Mucosa of rectum (tissue), 2 donors: Measurements from ENCODE around the gene CDC42.
A peak's percentile ranks its signal among the peaks of the same experiment; 100 is the strongest.

Experiments used
- H3K27ac ChIP-seq, 2 donors: one replicate each; pipeline ENCODE4 v1.7.0; 2013; ENCODE audit warnings: inconsistent platforms in 2 of 2, low read depth in 2 of 2, low read length in 2 of 2
- H3K27me3 ChIP-seq, 2 donors: one replicate each; pipeline ENCODE4 v1.7.0; 2013; ENCODE audit warnings: low read length in 2 of 2; ENCODE audit not compliant: control insufficient read depth in 2 of 2, insufficient read depth in 2 of 2
- H3K36me3 ChIP-seq, 2 donors: one replicate each; pipeline ENCODE4 v1.7.0; 2013; ENCODE audit warnings: low read length in 2 of 2; ENCODE audit not compliant: control insufficient read depth in 2 of 2, insufficient read depth in 2 of 2
- H3K4me1 ChIP-seq, 2 donors: one replicate each; pipeline ENCODE4 v1.7.0; 2013; ENCODE audit warnings: low read length in 2 of 2, mild to moderate bottlenecking in 1 of 2; ENCODE audit not compliant: control insufficient read depth in 2 of 2, insufficient read depth in 2 of 2
- H3K4me3 ChIP-seq, 2 donors: one replicate each; pipeline ENCODE4 v1.7.0; 2013; ENCODE audit warnings: low read length in 2 of 2
- H3K9ac ChIP-seq, 2 donors: one replicate each; pipeline ENCODE4 v1.7.0; 2013; ENCODE audit warnings: low read length in 2 of 2, low read depth in 1 of 2, mild to moderate bottlenecking in 1 of 2
- H3K9me3 ChIP-seq, 2 donors: one replicate each; pipeline ENCODE4 v1.7.0; 2013; ENCODE audit warnings: low read length in 2 of 2; ENCODE audit not compliant: control insufficient read depth in 2 of 2
- donor health status: healthy.
- donor health status: Normal muscosa, but diverticular disease.

CDC42 gene

DNA sequence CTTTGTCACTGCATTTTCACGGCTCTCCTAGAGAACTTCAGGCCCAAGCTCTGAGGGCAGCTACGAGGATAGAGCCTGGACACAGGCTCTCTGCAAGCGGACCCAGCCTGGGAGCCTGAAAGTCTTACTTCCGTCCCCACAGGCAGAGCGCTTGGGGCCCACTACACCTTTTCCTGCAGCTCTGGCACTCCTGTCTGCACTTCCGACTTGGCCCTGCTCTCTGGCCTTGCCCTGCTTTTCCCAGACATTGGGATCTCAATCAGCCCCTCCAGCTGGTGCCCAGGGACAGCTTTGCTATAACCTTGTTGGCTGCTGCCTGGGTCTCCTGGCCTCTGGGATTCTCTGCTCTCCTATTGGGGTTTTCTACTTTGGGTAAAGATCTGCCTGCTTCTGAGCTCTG, 62.8 kb downstream of the CDC42 start:
- peaks cover 4 to 12% of the 10 kb centered on the region in 2 donors for H3K4me1 ChIP-seq
- H3K27me3 ChIP-seq: no peaks in the 10 kb centered on the region
- no peaks in the 10 kb centered on the region for H3K9me3 ChIP-seq
- H3K9ac ChIP-seq: no peak overlapping the region
- no peak overlapping the region for H3K27ac ChIP-seq
- H3K36me3 ChIP-seq: peaks cover 10 to 40% of the 10 kb centered on the region in 2 donors
- H3K4me3 ChIP-seq: no peak overlapping the region

DNA sequence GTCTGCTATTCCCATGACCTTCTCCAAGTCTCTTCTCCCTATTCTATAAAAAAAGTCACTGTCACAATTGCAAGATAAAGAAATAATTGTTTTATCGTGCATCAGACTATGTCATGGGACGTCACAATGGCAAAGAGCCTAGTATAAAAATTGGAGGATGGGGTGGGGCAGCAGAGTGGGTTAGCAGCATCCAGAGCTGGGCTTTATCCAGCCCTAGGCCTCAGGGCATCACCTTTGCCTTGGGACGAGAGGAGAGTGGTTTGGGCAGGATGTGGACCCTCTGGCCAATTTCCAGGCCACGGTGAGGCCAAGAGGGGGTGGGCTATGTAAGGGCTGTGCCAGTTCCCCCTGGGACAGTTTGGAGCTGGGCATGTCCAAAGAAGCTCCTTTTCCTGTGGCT, 64.7 kb downstream of the CDC42 start:
- peaks cover 4 to 8% of the 10 kb centered on the region in 2 donors for H3K4me1 ChIP-seq
- no peaks in the 10 kb centered on the region for H3K27me3 ChIP-seq
- H3K4me3 ChIP-seq: no peak overlapping the region
- no peak overlapping the region for H3K9ac ChIP-seq
- peaks cover 10 to 28% of the 10 kb centered on the region in 2 donors for H3K36me3 ChIP-seq
- H3K27ac ChIP-seq: peak overlapping the region in 1 of 2 donors; percentile 16
- no peaks in the 10 kb centered on the region for H3K9me3 ChIP-seq

DNA sequence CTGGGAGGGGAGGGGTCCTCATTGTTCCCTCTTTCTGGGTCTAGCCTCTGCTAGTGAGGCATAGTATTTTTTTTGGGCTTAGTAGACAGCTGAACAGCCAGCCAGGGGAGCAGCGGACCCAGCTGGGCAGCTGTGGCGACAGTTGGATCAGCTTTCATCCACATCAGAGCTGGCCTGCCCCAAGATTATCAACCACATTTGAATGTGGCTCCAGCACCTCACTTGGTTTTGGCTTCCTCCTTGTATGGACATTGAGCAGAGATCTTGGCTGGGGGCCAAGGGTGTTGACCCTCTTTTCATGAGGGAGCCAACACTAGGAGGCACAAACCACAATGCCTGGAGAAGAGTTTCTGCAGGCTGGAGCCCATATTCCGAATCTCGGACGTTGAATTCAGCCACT, 65.3 kb downstream of the CDC42 start:
- H3K9me3 ChIP-seq: no peaks in the 10 kb centered on the region
- H3K4me3 ChIP-seq: no peak overlapping the region
- H3K27ac ChIP-seq: no peak overlapping the region
- peaks cover 4 to 8% of the 10 kb centered on the region in 2 donors for H3K4me1 ChIP-seq
- peaks cover 10 to 22% of the 10 kb centered on the region in 2 donors for H3K36me3 ChIP-seq
- H3K27me3 ChIP-seq: no peaks in the 10 kb centered on the region
- no peak overlapping the region for H3K9ac ChIP-seq

DNA sequence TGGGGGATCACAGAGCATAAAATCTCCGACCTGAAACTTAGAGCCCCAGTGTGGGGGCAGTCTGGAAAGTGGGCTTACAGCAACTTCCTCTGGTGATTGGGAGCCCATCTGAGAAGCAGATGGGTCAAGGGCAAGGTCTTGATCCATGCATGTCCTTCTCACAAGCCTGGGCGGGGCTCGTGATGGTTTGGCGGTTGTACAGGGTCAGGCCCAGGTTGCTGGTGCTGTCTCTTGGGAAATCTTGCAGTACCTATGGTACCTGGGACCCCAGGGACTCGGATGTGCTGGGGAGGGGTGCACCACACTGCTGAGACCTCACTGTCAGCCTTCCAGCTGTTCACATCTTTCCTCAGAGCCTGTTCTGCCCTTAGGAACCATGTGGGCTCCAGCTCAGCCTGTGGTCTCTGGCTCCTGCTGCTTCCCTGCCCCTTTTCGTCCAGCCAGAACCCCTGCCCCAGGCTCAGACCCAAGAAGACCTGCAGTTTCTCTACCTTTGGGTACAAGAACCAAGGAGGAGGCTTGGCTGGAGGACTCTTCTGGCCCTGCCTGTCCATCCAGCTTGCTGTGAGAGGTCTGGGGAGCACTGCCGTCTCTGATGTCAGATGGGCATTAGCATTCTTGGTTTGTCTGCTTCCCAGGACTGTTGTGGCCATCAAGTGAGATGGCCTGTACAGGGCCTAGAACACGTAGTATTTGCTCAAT, 65.9 kb downstream of the CDC42 start:
- H3K4me3 ChIP-seq: no peak overlapping the region
- no peaks in the 10 kb centered on the region for H3K9me3 ChIP-seq
- peaks cover 4 to 8% of the 10 kb centered on the region in 2 donors for H3K4me1 ChIP-seq
- H3K9ac ChIP-seq: no peak overlapping the region
- no peaks in the 10 kb centered on the region for H3K27me3 ChIP-seq
- H3K27ac ChIP-seq: peak overlapping the region in 1 of 2 donors; percentile 6
- peaks cover 6 to 18% of the 10 kb centered on the region in 2 donors for H3K36me3 ChIP-seq

DNA sequence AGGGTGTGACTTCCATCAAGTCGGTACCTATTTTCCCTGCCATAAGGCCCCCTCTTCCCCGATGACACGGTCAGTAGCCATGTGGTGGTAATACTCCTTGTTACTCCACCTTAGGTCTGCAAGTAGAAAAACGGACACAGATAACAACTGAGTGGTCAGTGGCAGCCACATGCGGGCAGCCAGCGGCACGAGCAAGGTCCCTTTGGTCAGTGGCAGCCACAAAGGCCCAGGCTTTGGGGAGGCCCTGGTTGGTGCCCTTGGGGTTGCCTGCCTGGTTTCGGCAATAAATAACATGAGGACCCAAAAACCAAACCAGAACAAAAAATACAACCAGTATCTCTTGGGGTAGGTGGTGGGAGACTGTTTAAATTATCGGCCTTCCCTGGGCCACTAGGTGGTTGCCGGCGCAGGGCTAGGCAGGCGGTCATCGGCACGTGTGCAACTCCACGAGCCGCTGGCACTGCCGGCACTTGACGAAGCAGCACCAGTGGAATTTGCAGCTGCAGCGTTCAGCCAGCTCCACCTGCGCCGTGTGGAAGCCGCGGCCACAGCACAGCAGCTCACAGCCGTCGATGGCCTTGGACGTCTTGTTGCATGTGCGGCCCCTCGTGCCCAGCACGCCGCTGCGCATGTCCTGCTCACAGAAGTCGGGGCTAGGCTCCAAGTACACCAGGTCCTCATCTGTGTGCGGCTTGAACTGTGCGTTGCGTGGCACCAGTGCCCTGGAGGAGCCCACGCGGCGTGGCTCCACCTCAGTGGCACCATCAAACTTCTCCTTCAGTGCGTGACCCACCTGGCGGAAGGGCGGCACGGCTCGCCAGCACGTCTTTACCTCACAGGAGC, 67.3 kb downstream of the CDC42 start:
- Histone ChIP-seq H3K9me3 (no peaks in the 10 kb centered on the region), H3K9ac (no peak overlapping the region), H3K27ac (no peak overlapping the region), H3K4me3 (no peak overlapping the region), H3K27me3 (no peaks in the 10 kb centered on the region), H3K36me3 (peaks cover 3 to 11% of the 10 kb centered on the region in 2 donors), H3K4me1 (peaks cover 4 to 8% of the 10 kb centered on the region in 2 donors)

DNA sequence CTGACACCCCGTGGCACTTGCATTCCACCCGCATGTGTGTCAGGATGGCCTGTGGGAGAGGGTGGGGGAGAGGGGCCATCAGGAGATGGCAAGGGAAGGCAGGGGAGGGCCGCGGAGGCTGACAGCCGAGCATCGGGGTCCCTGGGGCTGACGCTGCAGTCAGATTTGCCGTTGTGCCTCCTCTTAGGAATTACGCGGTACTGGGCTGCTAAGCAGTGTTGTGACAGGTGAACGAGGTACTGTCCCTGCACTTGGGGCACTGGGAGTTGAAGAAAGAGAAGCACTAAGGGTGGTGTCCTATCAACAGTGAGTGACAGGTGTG, 67.9 kb downstream of the CDC42 start:
- Histone ChIP-seq H3K4me3 (no peak overlapping the region), H3K36me3 (peaks cover 3 to 9% of the 10 kb centered on the region in 2 donors), H3K9ac (no peak overlapping the region), H3K27ac (no peak overlapping the region), H3K4me1 (peaks cover 4 to 8% of the 10 kb centered on the region in 2 donors), H3K27me3 (no peaks in the 10 kb centered on the region), H3K9me3 (no peaks in the 10 kb centered on the region)

DNA sequence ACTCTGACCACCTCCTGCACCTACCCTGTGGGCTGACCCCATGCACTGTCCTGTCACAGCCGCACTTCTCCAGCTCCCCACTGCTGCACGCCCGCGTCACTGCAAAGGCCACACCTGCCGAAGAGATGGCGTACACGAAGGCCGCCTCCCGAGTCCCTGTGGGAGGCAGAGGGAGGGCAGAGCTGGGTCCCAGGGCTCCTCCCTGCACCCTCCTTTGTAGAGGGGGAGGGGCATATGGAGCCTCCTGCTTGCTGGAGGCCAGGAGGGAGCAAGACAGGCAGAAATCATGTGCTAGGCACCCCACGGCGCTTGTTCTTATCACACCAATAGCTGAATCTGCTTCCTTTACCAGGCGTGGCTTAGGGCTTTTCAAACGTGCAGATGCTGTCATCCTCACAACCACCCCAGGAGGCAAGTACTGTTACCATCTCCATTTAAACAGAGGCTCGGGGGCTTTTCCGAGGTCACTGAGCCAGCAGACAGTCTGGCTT, 69.0 kb downstream of the CDC42 start:
- Histone ChIP-seq H3K27me3 (no peaks in the 10 kb centered on the region), H3K4me1 (peaks cover 4 to 8% of the 10 kb centered on the region in 2 donors), H3K9ac (no peak overlapping the region), H3K4me3 (no peak overlapping the region), H3K9me3 (no peaks in the 10 kb centered on the region), H3K27ac (no peak overlapping the region), H3K36me3 (peaks cover 3 to 9% of the 10 kb centered on the region in 2 donors)

DNA sequence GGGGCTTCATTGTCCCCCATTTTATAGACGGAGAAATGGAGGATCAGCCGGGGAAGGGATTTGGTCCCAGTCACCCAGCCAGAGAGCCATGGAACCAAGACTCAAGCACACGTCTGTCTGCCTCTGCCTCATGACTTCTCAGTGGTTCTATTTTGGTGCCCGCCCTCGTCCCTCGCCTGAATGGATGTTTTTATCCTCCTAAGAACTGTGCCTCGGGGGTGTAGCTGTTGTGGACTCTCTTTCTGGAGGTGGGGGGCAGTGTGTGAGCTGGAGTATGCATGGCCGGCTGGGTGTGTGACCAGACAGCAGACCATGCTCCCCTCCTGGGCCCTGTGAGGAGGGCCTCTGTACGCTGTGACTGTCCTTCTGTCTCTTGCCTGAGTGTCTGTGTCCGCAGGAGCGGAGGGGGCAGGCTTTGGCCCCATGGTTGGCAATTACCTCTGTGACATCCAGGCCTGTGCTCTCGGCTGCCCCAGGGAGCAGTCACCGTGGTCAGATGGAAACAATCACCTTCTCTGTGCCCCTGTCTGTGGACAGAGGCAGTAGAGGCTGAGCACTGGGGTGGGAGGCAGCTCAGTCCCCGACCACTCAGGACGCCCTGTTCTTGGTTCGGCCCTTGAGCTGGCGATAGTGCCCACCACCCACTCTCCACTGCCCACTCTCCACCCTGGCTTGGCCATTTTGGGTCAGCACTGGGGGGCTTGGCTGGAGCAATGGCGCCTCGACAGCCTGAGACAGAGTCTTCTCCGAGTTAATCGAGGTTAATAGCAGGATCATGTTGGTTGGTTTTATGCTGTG, 70.0 kb downstream of the CDC42 start:
- H3K27ac ChIP-seq: no peak overlapping the region

DNA sequence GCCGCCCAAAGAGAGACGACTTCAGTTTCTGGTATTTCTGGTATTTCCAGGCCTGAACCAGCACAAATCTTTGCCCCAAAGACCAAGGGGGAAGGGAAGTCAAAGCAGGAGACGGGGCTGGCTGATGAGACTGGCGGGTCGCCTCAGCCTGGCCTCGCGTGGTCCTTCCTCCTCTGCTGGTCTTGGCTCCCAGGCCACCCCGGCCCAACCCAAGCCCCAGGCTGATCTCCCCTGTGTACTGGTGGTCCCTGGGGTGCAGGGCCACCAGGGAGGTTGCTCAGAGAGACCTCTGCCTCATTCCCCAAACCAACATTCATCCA, 70.5 kb downstream of the CDC42 start:
- no peak overlapping the region for H3K4me3 ChIP-seq
- H3K27me3 ChIP-seq: no peaks in the 10 kb centered on the region
- peaks cover 3 to 4% of the 10 kb centered on the region in 2 donors for H3K4me1 ChIP-seq
- peaks cover 3 to 9% of the 10 kb centered on the region in 2 donors for H3K36me3 ChIP-seq
- no peak overlapping the region for H3K27ac ChIP-seq
- no peak overlapping the region for H3K9ac ChIP-seq
- H3K9me3 ChIP-seq: no peaks in the 10 kb centered on the region

More for the DNA sequence above, 70.0 kb downstream of the CDC42 start:
- Histone ChIP-seq H3K36me3 (peaks cover 3 to 9% of the 10 kb centered on the region in 2 donors), H3K27me3 (no peaks in the 10 kb centered on the region), H3K4me1 (peaks cover 4% of the 10 kb centered on the region in 2 donors), H3K9ac (no peak overlapping the region), H3K4me3 (no peak overlapping the region), H3K9me3 (no peaks in the 10 kb centered on the region)
